M059J (cell line): ENCODE data around the gene SYP. TPM values are rescaled to one million over a fixed set of nuclear protein-coding genes. Genes with fewer than 3 reads are reported as not detected.

ENCODE experiments used
- DNase-seq: peaks from one replicate; pipeline ENCODE4 v3.0.0-alpha.2; 2012; ENCODE audit warnings: low read depth
- total RNA-seq: library from RNA; depleted of rRNA; stranded (reverse); fragments of >200 nt; shearing (Covaris generic); gene quantifications from 2 replicates; pipeline ENCODE4 v1.2.3, GENCODE V29; 2014

SYP gene
- total RNA-seq, 1 experiment from 2014 or later = 0.25 TPM

DNA sequence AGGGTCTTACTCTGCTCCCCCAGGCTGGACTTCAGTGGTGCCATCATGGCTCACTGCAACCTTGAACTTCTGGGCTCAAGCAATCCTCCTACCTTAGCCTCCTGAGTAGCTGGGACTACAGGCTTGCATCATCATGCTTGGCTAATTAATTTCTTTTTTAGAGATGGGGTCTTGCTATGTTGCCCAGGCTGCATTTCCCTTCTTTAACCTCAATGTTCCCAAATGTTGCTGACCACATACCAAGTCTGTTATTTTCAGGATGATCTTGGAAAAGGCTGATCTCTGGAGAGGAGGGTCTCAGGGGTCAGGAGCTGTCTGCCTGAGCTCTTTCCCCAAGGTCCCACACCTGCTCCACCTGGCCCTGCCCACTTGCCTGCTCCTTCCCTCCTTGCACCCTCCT lies 20.1 kb upstream of the SYP start:
- DNase-seq = no peak

GRCh38 chrX:49214996-49215526 lies 15.1 kb upstream of the SYP start:
- DNase-seq = no peak

- DNase-seq = no peak
Observed at GRCh38 chrX:49214416-49214815, 14.4 kb upstream of the SYP start.

DNA sequence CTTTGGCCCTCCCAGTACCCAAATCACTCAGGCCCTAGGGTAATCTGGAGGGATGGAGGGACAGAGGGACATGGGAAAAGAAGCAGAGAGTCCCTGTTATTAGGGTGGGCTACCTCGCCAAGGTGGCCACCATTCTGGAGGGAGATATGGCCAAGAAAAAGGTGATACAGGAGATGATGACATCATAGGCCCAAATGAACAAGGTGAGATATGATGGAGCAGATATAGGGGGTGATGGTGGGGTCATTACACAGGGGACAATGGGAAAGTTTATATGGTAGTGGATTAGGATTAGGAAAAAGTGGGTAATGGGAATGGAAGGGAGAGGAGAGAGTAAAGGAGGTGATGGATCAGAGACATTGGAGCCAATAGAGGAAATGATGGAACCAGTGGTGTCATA lies 12.9 kb upstream of the SYP start:
- no peak for DNase-seq

GRCh38 chrX:49212209-49212608 lies 12.2 kb upstream of the SYP start:
- no peak for DNase-seq

- DNase-seq = no peak
Observed at GRCh38 chrX:49211074-49211473, 11.1 kb upstream of the SYP start.

DNA sequence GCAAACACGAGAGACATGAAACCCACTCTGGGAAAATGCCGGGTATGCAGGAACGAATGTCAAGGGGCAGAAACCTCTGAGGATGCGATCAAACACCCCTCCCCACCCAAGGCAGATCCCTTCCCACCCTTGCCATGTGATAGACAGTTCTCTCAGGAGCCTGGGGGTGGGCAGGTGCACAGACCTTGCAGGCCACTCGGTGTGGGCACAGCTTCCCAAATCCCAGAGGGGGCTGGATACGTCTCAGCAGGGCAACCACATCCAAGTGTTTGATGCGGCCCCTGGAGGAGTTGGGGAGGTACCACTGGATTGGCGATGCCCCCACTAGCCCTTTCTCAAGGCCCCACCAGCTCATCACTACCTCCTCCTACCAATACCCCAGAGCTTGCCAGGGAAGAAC lies 10.4 kb upstream of the SYP start:
- DNase-seq = no peak

GRCh38 chrX:49209434-49210251 lies 9.7 kb upstream of the SYP start:
- DNase-seq = no peak

DNA sequence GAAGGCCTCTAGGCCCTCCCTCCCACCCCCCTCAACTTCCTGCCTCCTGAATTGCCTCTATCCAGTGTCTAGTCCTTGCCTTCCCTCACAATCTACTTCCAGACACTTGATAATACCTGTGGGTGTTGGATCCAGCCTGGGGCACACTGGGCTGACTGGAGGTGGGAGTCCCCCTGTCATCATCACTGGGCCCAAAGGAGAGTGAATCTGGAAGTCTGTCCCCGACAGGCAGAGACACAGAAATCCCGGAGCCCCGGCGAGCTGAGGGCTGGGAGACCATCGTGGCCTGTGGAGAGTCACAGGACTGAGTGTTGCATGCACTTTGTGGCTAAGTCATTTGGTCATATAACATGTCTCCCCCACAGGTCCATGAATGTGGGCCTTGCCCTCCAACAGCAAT lies 8.4 kb upstream of the SYP start:
- no peak for DNase-seq

DNA sequence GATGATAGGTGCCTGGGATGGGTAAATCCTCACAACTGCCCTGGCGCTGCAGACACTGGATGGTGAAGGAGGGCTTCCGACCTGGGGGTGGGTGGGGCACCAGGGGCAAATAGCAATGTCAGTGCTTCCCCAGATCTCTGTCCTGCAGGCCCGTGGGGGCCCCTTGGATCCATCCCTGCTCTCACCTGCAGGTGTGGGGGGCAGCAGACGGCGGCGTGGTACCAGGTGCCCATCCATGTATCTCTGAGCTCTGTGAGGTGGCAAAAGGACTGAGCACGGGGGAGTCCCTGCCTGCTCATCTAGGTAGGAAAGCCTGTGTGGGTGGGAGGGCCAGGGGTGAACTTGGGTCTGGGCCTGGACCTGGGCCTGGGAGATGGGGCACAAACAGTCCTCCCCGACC lies 6.5 kb upstream of the SYP start:
- DNase-seq = no peak

GRCh38 chrX:49205443-49205842 lies 5.5 kb upstream of the SYP start:
- DNase-seq = no peak

- no peak for DNase-seq
Observed at GRCh38 chrX:49204709-49205108, 4.7 kb upstream of the SYP start.

DNA sequence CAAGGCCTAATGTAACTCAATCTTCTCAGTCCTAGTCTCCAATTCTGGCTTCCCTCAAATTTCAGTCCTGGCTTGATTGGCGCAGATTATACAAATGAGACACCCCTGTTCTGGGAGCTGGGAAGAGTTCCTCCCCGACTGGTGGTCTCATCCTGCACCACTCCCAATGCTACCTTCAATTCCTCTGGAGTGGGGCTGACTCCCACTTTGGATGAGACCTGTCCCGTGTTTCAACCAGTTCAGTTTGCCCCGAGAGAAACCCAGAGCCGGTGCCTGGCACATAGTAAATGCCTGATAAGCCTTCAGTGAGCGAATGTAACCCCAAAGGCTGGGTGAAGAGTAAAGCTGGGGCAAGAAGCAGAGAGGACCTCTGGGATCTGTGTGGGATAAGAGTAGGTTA lies 4.0 kb upstream of the SYP start:
- no peak for DNase-seq

DNA sequence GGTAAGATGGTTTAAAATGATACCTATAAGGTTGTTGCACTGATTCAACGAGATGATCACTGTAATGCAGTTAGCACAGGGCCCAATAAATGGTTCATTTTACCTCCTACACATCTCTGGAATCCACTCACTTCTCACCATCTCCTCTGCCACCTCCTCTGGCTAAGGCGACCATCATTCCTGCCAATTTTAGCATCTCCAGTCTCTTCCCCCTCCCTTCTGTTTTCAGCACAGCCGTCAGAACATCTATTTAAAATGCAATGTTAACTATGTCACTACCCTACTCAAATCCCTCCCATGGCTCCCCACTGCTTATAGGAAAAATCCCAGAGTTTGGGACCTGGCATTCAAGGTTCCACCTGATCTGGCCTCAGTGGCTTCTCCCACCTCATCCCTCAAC lies 3.5 kb upstream of the SYP start:
- no peak for DNase-seq

DNA sequence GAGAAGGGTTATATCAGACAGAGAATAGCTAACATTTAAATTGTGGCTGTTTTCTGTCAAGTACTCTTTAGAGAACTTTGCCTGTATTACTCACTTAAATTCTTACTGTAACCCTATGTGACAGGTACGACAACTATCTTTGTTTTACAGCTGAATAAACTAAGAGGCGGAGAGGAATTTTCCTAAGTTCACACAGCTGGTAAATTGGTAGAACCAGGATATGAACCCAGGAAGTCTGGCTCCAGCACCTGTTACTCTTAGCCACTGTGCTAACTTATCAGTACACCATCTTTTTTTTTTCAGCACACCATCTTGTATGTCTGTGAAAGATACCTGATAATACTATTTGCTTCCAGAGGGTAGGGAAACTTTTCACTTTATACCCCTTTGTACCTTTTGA lies 2.0 kb upstream of the SYP start:
- DNase-seq = no peak

DNA sequence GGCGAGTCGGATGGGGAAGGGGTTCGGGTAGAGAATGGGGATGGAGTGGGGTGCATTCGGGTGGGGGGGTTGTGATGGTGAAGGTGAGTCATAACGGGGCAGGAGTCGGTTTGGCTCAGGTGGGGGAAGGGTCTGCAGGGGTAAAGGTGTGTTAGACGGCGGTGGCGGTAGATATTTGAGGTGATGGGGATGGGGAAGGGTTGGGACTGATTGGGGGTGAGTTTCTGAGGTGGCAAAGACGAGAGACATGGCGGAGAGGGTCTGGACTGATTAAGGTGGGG lies 738 bp downstream of the SYP start:
- DNase-seq = no peak

DNA sequence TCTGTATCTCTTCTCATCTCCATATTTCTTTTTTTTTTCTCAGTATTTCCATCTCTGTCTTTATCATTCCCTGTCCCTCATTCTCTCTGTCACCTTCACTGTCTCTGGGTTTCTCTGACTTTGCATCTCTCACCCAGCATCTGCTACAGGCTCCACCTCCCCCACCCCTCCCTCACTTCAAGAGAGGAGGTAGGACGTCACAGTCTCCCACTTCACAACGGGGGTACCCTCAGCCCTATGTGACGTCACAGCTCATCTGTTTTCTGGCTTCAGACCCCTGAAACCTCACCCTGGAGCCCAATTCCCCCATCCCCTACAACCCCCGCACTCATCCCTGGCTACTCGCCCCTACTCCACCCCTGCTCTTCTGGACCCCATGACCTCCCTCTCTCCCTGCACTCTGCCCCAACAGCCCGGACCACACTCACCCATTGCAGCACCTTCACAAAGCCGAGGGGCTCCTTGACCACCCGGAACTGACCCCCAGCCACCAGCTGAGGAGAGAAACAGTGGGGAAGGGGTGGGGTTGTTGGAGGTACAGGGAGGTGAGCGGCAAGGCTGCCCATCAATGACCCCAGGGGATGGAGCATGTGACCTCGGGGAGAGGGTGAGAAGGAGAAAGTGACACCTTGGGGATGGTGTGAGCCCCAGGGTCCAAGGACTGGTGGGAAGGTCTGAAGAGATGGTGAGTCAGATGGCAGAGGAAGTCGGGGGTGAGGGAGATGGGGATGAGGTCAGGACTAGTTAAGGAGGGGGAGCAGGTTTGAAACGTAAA lies 1.3 kb downstream of the SYP start:
- DNase-seq = no peak

- DNase-seq = no peak
Observed at GRCh38 chrX:49197543-49198087, 2.4 kb downstream of the SYP start.

- no peak for DNase-seq
Observed at GRCh38 chrX:49193542-49193964, 6.4 kb downstream of the SYP start.

- DNase-seq = no peak
Observed at GRCh38 chrX:49192722-49193328, 7.2 kb downstream of the SYP start.

- DNase-seq = no peak
Observed at GRCh38 chrX:49191574-49192011, 8.4 kb downstream of the SYP start.

GRCh38 chrX:49190821-49191573 lies 9.0 kb downstream of the SYP start:
- peak; percentile 99 for DNase-seq
